Femur (tissue), 1 donor: Measurements from ENCODE around the gene OR6M1.

Source experiments
- DNase-seq: peaks from one replicate; pipeline ENCODE4 v3.0.0-alpha.2; 2017

OR6M1 gene

DNA sequence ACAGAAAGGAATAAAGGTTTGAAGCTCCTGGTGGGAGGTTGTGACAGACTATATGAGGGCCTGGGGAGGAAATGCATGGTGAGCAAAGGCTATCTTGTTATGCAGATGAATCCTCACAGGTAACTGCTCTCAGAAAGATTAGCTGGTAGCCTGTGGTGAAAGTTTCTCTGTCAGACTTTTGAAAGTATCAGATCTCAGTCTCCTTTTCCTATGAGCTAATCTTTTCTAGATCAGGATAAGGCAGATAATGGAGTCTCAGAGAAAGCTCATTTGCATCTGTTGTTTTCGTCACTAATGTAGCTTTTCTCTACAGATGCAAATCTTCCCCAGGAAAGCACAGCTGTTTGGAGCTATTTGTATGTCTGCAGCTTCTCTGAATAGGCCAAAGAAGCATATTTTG is 30.9 kb downstream of the OR6M1 start:
- no peak for DNase-seq

GRCh38 chr11:123773959-123774358 is 32.2 kb downstream of the OR6M1 start:
- DNase-seq = no peak

DNA sequence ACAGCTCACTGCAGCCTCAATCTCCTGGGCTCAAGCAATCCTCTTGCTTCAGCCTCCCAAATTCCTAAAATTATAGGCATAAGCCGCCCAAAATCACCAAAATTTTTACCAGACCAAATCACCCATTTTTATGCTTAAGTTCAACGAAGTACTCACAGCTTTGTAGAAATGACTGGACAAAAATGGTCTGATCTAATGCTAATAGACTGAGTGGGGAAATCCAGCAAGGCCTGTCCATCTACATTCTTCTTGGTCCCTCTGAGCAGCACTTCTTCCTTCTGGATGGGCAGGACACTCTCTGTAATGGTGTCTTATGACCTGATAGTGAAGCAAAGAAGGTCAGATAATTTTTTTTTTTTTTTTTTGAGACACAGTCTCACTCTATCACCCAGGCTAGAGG is 33.1 kb downstream of the OR6M1 start:
- DNase-seq = no peak

DNA sequence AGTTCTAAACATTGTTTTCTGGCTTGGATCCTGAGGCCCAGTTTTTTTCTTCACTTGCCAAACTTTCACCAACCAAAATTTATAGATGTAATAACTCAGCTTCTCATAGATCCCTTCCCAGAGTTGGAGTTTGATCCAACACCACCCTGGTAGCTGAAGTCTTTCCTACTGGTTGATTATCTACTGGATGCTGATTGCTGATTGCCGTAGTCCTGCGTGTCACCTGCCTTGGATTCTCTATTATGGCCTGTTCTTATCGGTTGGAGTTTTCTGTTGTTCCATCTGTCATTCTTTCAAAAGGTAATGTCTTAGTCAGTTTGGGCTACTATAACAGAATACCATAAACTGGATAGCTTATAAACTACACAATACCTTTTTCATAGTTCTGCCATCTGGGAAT is 34.5 kb downstream of the OR6M1 start:
- no peak for DNase-seq

GRCh38 chr11:123770712-123771111 is 35.4 kb downstream of the OR6M1 start:
- DNase-seq = no peak

DNA sequence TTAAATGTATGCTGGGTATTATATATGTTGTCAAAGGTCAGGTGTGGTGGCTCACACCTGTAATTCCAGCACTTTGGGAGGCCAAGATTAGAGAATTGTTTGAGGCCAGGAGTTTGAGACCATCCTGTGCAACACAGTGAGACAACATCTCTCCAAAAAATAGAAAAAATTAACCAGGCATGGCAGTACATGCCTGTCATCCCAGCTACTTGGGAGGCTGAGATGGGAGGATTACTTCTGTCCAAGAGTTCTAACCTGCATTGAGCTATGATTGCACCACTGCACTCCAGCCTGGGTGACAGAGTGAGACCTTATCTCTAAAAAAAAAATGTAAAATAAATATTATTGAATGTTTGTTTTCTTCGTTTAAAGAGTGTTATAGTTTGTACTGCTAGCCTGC is 40.5 kb downstream of the OR6M1 start:
- DNase-seq = no peak

- no peak for DNase-seq
These were observed 43.7 kb downstream of the OR6M1 start for GRCh38 chr11:123762422-123762821.

DNA sequence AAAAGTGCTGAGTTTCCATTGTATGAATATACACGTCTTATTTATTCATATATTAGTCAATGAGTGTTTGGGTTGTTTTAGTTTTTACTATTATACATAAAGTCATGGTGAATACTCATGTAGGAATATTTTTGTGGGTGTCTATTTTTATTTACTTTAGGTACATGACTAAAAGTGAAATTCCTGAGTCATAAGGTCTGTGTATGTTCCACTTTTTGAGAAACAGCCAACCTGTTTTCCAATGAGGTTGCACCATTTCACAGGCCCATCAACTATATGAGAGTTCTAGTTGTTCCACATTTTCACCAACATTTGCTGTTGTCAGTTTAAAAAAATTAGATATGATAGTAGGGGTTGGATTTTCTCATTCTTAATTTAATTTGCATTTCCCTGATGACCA is 45.3 kb downstream of the OR6M1 start:
- DNase-seq = no peak

- no peak for DNase-seq
These were observed 48.2 kb downstream of the OR6M1 start for GRCh38 chr11:123757976-123758375.

- no peak for DNase-seq
These were observed 50.3 kb downstream of the OR6M1 start for GRCh38 chr11:123755813-123756212.
